Stimulated activated CD4-positive, alpha-beta T cell treated with anti-CD3 and anti-CD28 coated beads, TNF-alpha, amount 100 ng/mL, for 1 hour (primary cell): ENCODE data around the gene TCERG1L.

ENCODE experiments used
- DNase-seq, 3 donors: peaks; one replicate each; pipeline ENCODE4 v3.0.0-alpha.2; 2020; ENCODE audit warnings: low read depth in 3 of 3, low spot score in 1 of 3

The TCERG1L gene

DNA sequence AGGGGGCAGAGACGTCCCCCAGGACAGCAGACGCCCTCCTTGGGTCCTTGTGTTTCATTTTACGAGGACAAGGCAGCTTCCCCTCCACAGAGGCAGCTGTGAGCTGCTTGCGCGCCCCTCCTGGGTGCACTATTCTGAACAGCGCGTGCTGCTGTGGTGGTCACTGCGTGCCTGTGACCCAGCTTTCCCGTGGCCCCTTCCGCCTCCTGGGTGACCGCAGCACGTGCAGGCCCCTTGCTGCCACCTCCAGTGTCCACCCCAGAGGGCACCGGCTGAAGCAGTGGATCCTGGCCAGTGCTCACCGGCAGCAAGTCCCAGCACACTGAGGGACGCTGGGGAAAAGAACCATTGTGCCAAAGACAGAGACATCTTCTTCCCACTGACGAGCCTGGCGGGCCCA lies 81.4 kb downstream of the TCERG1L start:
- DNase-seq = no peak

DNA sequence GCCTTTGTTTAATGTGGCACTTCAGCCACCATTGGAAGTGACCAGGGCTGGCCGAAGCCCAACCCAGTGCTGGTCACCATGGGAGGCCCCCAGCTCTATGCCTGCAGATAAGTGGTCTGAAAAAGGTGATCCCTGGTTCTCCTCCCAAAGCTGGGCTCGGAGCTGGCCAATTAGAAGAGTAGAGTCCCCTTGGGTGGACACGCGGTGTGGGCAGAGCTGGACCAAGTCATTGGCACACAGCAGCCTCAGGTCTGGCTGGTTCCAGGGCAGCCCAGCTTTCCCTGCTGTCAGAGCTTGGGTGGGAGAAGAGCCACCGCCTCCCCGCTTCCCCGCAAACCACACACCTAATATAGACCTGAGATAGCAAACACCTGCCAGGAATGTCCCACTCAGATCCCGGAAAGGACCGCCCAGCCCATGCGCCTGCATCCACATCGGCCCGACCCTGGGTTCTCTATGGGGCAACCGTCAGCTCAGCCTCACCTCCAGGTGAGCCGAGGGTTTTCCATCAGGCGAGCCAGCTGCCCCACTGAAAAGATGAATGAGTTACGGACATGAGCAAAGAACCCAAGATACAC lies 84.3 kb downstream of the TCERG1L start:
- no peak for DNase-seq

DNA sequence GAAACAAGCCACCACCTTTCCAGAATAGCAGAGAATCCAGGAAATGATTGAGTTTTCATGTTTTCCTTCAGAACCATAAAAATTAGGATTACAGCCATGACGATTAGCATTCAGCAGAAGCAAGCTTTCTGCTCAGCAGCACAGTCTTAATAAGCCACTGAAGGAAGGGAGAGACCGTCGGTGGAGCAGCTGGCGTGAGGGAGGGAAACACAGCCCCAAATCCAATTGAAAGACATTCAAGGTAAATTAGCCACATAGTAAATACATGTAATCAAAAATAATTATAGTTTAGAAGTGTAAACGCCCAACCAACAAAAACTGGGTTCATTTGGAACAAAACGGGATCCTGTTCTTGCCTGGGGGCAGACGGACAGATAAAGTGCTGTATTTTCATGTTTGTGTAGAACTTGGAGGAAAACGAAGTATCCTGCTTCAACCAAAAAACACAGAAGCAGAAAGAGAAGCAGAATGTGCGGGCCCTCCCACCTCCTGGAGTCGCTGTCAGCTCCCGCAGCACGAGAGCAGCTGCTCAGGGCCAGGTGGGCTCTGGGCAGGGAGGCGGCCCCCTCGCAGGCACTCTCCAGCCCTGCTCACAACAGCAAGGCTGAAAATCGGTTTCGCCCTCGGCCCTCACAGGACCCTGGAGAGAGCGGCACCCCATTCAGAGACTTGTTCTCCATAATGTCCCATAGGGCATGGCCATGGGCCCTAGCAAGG lies 84.9 kb downstream of the TCERG1L start:
- no peak for DNase-seq

DNA sequence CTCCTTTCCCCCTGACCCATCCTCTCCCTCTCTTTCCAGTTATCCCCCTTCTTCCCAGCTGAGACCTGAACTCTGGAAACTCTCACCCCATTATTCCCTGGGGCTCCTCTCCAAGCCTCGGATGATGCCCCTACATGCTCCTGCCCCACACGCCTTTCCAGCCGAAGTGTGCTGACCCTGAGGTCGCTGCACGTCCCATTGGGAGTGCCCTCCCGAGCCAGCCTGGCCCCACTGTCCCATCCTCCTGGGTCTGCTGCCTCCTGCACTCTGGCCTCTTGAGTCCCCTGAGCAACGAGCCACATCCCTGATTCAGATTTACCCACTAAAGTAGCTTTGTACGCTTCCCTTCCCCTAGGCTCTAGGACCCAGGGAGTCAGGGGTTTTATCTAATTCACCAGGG lies 87.4 kb downstream of the TCERG1L start:
- no peak for DNase-seq

DNA sequence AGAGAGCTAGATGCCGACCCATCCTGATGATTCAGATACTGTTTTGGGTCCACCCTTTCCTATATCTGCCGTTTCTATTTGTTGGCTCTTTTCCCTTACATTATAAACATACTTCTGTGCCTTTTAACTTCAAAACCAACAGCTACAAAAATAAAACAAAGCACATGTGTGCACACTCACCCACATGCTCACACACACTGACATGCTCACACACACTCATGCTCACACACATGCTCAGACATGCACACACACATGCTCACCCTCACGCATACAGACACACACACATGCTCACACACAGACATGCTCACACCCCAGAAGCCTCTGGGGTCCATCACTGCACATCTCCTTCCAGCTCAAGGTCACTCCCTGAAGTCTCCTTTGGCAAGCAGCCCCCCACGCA lies 88.1 kb downstream of the TCERG1L start:
- DNase-seq = no peak

DNA sequence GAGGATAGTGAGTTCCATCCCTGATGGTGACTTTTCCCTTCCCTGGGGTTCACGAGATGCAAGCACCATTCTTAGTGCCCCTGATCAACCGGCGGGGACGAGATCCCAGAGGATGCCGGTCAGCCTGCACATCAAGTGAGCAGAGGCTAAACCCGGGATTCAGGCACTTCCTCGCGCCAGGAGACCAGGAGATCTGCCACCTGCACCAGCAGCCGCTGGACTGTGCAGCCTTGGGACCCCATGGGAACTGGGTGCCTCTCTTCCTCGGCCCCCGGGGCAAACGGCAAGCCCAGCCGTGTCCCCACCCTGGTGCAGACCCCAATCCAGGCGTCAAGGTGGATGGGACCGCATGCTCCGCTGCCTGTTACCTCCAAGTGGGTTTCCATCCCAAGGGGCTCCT lies 88.5 kb downstream of the TCERG1L start:
- no peak for DNase-seq

DNA sequence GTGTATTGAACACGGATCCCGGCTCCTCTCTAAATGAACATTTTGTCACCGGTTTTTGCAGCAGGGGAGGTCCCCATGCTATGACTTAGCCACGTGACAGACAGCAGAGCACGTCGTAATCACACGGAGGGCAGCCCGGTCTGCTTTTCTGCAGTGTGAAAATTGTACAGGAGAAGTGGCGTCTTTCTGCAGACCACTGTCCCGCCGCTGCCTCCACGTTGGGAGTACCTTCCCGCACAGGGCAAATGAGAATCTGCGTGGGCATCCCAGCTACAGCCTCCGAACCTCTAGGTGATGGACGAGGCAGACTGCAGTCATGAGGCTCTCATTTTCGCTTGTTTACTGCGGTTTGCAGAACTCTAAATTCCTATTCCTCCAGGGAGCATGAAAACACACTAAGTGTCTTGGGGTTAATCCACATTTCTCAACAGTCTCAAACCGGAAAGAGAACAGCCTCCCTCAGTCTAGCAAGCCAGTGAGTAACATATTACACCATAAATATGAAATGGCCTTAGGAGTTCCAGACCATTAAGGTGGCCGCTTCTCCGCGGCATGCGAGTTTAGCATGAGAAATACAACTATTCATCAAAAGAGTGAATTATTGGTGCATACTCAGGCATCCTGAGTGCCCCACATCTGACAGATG lies 89.8 kb downstream of the TCERG1L start:
- DNase-seq = no peak

DNA sequence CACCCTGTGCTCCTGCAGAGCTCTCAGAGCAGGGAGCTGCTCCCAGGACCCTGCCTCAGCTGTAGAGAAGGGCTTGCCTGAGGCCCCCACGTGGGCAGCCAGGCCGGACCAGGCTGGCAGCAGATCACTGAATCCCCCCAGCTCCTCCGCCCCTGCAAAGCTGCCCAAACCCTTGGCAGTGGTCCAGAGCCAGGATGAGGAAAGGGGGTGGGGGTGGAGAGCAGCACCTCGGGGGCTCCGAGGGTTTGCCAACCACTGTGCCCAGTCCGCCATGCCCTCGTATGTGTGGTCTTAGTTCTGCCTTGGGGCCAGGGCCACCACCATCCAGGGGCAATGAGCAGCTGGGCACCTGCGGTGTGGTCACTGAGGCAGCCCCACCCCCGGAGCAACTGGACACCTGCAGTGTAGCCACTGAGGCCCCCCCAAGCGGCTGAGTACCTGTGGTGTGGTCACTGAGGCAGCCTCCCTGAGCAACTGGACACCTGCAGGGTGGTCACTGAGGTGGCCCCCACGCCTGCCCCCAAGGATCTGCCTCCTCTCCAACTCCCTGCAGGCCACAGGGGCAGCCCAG lies 90.8 kb downstream of the TCERG1L start:
- DNase-seq = no peak

DNA sequence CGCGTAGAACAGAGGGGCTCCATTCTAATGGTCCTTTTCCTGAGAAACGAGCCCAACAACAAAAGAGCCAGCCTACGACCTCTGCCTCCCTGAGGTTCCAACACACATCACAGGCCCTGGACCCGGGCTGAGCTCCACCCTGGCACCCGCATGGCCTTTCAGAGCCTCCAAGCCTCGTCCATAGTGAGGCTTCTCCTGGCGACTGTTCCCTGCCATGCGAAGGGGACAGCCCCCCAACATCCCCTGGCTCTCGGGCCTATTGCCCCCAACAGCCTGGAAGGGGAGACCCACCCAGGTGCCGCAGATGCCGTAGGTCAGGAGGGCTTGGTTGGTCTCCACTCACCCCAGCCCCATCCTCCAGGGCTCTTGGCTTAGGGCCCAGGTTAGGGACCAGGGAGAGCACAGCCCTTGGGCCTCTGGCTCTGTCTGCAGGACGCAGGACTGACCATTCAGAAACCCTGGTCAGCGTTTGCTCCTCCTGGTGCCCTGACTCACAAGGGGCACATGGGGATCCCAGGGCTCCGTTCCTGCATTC lies 91.5 kb downstream of the TCERG1L start:
- no peak for DNase-seq

DNA sequence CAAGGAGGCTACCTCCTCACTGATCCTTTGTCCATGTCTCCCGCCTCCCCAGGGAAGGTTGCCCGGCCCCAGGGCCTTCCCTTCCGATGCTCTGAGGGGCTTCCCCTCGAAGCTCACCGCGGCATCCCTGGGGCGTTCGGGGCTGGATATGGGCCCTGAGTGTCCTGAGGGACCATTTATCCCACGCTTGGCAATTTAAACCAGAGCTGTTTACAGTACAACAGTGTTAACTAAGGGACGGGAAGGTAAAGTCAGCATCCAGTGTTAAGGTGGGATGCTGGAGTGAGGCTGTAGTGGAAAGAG lies 92.0 kb downstream of the TCERG1L start:
- DNase-seq = no peak

DNA sequence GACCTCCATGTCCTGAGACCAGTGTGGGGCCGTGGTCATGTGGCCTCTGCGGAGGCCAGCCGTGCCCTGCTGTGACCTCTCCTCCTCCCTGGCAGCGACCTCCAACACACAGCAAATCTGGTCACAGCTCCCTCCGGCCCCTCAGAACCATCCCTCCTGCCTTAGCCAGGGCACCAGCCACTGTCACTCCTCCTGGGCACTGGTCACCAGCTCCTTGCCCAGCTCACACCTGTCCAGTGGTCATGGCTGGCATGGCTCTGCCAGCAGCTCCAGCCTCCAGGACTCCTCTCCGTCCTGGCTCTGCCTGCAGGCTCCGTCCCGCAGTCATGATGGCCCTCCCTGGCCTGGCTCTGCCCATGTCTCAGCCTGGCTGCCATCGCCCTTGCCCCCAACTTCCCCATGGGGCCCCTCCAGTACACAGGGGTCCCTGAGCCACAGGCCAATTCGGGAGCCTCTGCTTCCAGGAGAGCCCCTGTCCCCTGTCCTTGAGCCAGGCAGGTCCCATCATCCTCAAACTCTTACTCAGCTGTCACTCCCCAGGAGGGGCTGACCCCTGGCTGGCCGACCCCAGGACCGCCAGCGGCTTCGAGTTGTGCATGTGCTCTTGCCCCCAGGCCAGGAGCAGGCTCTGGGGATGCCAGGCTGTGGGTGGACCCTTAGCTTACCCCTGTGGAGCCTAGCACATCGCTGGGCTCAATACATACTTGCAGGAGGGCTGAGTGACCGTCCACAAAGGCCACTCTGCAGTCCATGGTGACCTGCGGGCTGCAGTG lies 92.5 kb downstream of the TCERG1L start:
- DNase-seq = no peak

DNA sequence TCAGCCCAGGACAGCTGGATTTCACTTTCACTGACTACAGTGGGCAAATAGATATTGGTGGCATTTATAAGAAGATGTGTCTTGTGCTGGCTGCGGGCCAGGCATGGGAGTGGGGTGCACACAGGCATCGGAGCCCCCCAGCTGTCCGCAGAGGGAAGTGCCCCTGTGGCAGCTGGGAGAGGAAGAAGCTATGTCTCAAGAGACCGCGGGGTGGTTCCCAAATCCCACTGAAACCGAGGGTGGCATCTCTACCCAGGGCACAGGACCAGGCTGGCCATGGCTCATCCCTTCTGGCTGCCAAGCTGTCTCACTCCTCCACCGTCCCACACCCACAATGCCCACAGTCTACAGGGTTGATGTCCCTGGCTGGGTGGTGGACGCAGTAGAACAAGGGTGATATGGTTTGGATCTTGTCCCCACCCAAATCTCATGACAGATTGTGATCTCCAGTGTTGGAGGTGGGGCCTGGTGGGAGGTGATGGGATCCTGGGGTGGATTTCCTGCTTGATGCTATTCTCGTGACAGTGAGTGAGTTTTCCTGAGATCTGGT lies 94.8 kb downstream of the TCERG1L start:
- DNase-seq = no peak

DNA sequence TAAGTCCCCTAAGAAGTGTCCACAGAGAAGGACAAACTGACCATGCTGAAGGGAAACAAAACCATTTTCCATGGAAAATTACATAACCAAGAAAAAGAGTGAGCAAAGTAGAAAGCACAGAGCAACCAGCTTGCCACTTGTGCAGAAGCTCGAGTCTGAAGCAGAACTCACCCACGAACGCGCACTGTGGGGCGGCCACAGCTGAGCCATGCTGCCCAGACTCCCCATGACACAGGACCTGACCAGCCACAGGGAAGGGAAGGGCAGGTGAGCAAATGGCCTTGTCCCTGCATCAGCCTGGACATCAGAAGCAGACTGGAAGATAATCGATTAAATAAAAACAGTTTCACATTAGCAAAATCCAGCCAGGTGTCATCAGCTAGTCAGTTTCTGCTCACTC lies 95.7 kb downstream of the TCERG1L start:
- no peak for DNase-seq

DNA sequence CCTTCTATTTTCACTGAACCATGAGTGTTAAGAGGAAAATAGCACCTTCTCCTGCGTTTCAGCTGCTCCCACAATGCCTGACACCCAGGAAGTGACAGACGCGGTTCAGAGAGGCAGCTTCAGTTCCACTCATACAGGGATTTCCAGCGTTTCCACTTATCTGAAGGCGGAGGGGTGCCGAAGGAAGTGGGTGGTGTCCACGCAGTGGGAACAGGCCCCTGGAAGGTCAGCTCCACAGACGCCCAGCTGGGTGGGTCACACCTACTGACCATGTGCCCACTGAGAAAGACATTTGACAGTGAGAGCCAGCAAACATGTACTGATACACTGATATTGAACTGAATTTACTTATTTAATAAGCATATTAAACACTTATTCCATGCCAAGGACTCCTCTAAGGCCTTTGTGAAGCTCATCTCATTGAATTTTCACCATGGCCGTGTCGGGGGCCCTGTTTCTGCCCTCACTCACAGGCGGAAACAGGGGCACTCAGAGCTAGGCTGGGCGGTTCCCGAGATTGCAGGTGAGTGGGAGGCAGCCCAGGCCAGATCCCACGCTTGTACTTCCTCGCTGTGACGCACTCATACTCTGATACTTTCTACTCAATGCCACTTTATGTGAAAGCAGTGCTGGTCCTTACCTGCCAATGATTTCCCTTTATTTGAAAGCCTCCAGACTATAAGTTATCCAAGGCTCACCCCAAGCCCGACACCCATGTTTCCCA lies 96.8 kb downstream of the TCERG1L start:
- DNase-seq = no peak

DNA sequence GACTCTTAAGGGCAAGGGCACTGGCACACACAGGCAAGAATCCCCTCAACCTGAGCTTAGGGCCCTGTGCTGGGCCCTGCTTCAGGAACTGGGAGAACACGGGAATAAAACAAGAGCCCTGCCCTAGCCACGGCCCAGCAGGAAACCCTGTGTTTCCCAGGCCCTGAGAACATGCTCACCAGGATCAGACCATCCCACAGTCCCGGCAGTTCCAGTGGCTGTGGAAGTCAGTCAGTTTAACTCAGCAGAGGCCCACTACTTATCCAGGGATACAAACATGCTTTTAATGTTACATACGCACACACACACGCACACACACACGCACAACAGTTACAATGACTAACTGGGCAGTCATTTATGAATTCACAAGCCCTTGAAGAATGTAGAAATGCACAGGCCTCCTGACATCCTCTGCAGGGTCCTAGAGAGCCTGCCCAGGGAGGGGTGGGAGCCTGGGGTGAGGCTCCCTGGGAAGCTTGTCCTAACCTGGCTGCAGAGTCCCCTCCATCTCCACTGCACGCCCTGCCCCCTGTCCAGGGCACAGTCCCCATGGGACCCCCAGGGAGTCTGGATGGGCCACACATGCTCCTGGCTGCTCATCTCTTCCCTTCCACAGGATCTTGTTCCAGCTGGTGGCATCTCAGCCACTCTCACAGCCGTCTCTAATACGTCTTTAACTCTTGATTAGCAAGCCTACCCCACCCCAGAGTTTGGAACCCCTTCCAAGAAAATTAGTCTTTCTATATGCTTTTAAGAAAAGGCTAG lies 97.6 kb downstream of the TCERG1L start:
- DNase-seq = no peak

DNA sequence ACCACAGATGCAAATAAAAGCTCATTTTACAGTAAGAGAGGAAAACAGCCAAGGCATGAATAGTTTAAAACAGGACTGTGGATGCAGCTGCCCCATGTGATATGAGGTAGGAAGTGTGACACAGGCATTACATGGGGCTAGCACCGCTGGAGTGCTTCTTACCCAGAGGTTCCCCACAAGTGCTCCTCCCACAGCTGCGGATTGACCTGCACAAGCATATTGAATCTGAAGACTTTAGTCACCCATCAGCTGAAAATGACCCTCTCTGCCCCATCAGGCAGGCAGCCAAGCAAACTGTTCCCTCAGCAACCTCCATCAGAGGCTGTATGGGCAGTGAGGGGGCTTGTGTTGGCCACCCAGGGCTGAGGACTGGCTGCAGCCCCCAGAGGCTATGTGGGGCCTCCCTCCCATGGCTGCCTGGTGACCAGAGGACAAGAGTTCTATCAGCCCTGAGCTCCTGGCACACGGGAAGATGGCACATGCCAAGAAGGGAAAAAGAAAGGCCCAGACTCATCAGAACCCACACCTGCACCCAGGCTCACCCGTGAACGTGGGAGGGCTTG lies 98.7 kb downstream of the TCERG1L start:
- no peak for DNase-seq

DNA sequence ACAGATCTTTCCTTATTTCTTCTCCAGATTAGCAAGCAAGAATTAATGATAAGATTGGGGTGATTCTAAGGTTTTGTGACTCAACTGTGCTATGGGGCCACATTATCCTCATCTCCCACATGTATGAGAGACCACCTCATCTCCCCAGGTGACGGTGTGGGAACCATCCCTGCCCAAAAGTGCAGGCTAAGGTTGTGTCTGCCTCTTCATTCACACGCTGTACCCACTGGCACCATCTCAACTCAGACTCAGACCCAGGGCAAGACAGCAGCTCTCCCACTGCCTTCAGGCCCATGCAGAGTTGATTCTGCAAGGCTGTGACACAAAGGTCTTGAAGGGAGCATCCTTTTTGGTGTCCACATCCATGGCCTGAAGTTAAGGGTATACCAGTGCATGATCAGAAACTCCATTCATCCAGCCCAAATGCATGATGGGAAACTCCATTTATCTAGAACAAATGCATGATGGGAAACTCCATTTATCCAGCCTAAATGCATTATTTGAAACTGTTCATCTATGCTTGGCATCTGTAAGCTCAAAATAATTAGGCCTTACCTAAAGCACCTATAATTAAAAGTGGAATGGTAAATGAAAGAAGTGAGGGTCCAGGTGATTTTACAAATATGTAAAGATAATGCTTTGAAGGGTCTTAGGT lies 99.4 kb downstream of the TCERG1L start:
- no peak for DNase-seq

DNA sequence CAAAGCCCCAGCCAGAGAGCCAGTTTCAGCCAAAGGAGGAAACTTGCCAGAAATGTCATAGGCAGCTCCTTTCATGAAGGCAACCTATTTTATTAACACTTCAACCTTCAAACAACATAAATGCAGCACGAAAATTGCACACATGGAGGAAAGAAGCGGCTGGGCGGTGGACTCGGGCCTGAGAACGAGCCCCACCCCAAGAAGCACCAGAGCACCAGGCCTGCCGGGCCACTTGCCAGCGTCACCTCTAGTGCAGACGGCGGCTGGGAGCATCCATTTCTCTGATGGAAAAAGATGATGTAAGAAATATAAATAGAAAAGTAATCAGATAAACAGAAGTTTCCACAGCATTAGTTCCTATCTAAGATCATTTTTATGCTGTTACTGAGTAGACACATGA lies 100.0 kb downstream of the TCERG1L start:
- DNase-seq = no peak

DNA sequence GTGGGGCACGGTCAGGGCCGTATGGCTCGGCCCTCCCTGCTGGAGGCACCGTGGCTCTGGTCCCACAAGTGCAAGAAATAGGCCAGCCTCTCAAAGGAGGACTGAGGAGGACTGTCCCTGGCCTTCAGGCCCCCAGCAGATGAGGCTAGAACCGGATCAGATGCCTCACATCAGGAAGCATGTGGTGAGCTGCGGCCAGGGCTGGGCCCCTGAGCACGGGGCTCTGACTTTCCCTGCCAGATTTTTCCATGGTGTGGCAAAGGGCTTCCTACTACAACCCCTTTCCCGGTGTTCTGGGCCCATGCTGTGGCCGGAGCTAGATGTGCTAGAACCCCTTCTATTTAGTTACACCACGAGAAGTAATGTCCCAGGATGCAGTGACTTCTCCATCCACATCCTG lies 100.4 kb downstream of the TCERG1L start:
- DNase-seq = no peak
